K562 (cell line): Measurements from ENCODE around the gene ALDH18A1. TPM values are rescaled to one million over a fixed set of nuclear protein-coding genes. Genes with fewer than 3 reads are reported as not detected.

ENCODE experiments used
- CREB1 ChIP-seq, 2 experiments: sonication (generic) in 1 of 2; formaldehyde crosslinking in 1 of 2; IDR thresholded peaks; 2 replicates each; pipeline versions ENCODE4 v1.6.1 to v1.8.0; 2012 to 2022; ENCODE audit warnings: inconsistent platforms in 1 of 2, mild to moderate bottlenecking in 1 of 2, missing genetic modification reagents in 1 of 2, moderate library complexity in 1 of 2
- CXXC5 ChIP-seq: fragments of 250-450 bp; sonication (Bioruptor Pico); IDR thresholded peaks from 2 replicates; pipeline ENCODE4 v1.8.0; 2022; ENCODE audit warnings: inconsistent platforms, mild to moderate bottlenecking, moderate library complexity
- E2F4 ChIP-seq: sonication (generic); formaldehyde crosslinking; IDR thresholded peaks from 2 replicates; pipeline ENCODE4 v1.8.0; 2022; ENCODE audit warnings: mild to moderate bottlenecking, low read depth, missing genetic modification reagents
- GATAD2A ChIP-seq: fragments of 450-650 bp; IDR thresholded peaks from 2 replicates; pipeline ENCODE4 v1.6.1; 2017
- HDAC2 ChIP-seq: fragments of 450-650 bp; IDR thresholded peaks from 2 replicates; pipeline ENCODE4 v1.6.1; 2016; ENCODE audit warnings: mild to moderate bottlenecking
- HDAC6 ChIP-seq: IDR thresholded peaks from 2 replicates; pipeline ENCODE4 v1.6.1; 2012; ENCODE audit warnings: low read depth, mild to moderate bottlenecking, control low read depth, inconsistent platforms, low read length, moderate library complexity
- JUND ChIP-seq, 2 experiments: IDR thresholded peaks; 2 replicates in 1 of 2; 3 replicates in 1 of 2; pipeline ENCODE4 v1.6.1; 2011; ENCODE audit warnings: borderline replicate concordance in 2 of 2, low read depth in 2 of 2, low read length in 2 of 2, improper control_type of control experiment in 1 of 2, missing biosample characterization in 1 of 2, missing genetic modification characterization in 1 of 2, missing genetic modification reagents in 1 of 2
- KDM5B ChIP-seq: fragments of 200-600 bp; sonication (generic); IDR thresholded peaks from 2 replicates; pipeline ENCODE4 v1.6.1; 2012; ENCODE audit warnings: low read depth, mild to moderate bottlenecking, moderate library complexity, low read length, control low read depth, inconsistent platforms; ENCODE audit not compliant: insufficient replicate concordance
- NR2F6 ChIP-seq: fragments of 450-650 bp; formaldehyde crosslinking; IDR thresholded peaks from 2 replicates; pipeline ENCODE4 v1.4.0; 2020; ENCODE audit warnings: mild to moderate bottlenecking
- POLR3A ChIP-seq: IDR thresholded peaks from 2 replicates; pipeline ENCODE4 v1.6.1; 2011; ENCODE audit warnings: borderline replicate concordance, mild to moderate bottlenecking, moderate library complexity; ENCODE audit not compliant: insufficient read length, insufficient read depth; ENCODE audit errors: extremely low read depth
- SNAPC5 ChIP-seq: fragments of 250-450 bp; sonication (Bioruptor Pico); IDR thresholded peaks from 2 replicates; pipeline ENCODE4 v1.8.0; 2021; ENCODE audit warnings: moderate library complexity, mild to moderate bottlenecking, inconsistent platforms
- SP1 ChIP-seq: sonication (generic); formaldehyde crosslinking; IDR thresholded peaks from 2 replicates; pipeline ENCODE4 v1.8.1; 2022; ENCODE audit warnings: mild to moderate bottlenecking, missing genetic modification reagents
- TEAD2 ChIP-seq: fragments of 450-650 bp; IDR thresholded peaks from 2 replicates; pipeline ENCODE4 v1.6.1; 2016; ENCODE audit warnings: missing genetic modification characterization, control low read depth, missing compliant biosample characterization
- ZBTB43 ChIP-seq: sonication (generic); formaldehyde crosslinking; IDR thresholded peaks from 2 replicates; pipeline ENCODE4 v1.8.0; 2023; ENCODE audit warnings: mild to moderate bottlenecking, missing genetic modification reagents
- ZFP30 ChIP-seq: fragments of 250-450 bp; sonication (Bioruptor Pico); IDR thresholded peaks from 2 replicates; pipeline ENCODE4 v1.8.0; 2022; ENCODE audit warnings: moderate library complexity, mild to moderate bottlenecking, inconsistent platforms, borderline replicate concordance
- ZNF274 ChIP-seq: IDR thresholded peaks from 2 replicates; pipeline ENCODE4 v1.6.1; 2011; ENCODE audit warnings: low read depth, mild to moderate bottlenecking, low read length, moderate library complexity, borderline replicate concordance
- polyA plus RNA-seq, 8 experiments: library from polyadenylated mRNA; depleted of rRNA in 4 of 8; stranded (reverse) in 5 of 8; unstranded in 3 of 8; fragments of >200 nt; fragmentation: Nextera tagmentation in 2 of 8; fragmentation: Illumina TruSeq in 1 of 8; extraction: Ambion mirVana in 2 of 8; extraction: Trizol in 1 of 8; gene quantifications; 2 replicates each; pipeline versions ENCODE4 v1.2.1 to v1.2.3, GENCODE V29; 2011 to 2014; ENCODE audit warnings: inconsistent platforms in 1 of 8, missing spikeins in 1 of 8
- total RNA-seq, 7 experiments: library from RNA; depleted of rRNA in 6 of 7; stranded (reverse); fragments of >200 nt in 6 of 7; fragmentation: Illumina TruSeq in 2 of 7; extraction: Trizol in 2 of 7; gene quantifications; 2 replicates each; pipeline versions ENCODE4 v1.2.1 to v1.2.3, GENCODE V29; 2011 to 2021; ENCODE audit warnings: low replicate concordance in 1 of 7
- TF ChIP-seq, protein P1 (sequence below): fragments of 200-400 bp; formaldehyde crosslinking; IDR thresholded peaks from 2 replicates; pipeline ENCODE4 v1.6.1; 2017; ENCODE audit warnings: mild to moderate bottlenecking, low read depth, low read length, moderate library complexity
- TF ChIP-seq, protein P2 (sequence below): fragments of 150-350 bp; conservative IDR thresholded peaks from 2 replicates; pipeline ENCODE4 v1.6.1; 2014; ENCODE audit warnings: low read length

The ALDH18A1 gene
- total and polyA plus RNA-seq, 9 of the 15 experiments (the other 6 are each of a cell fraction or from before 2014, with no cell fraction given), result 12.0 to 83.3 (median 43.8) TPM

GRCh38 chr10:95656291-95657164, at the start of gene ALDH18A1 (continued):
- TF ChIP-seq, protein P1, sequence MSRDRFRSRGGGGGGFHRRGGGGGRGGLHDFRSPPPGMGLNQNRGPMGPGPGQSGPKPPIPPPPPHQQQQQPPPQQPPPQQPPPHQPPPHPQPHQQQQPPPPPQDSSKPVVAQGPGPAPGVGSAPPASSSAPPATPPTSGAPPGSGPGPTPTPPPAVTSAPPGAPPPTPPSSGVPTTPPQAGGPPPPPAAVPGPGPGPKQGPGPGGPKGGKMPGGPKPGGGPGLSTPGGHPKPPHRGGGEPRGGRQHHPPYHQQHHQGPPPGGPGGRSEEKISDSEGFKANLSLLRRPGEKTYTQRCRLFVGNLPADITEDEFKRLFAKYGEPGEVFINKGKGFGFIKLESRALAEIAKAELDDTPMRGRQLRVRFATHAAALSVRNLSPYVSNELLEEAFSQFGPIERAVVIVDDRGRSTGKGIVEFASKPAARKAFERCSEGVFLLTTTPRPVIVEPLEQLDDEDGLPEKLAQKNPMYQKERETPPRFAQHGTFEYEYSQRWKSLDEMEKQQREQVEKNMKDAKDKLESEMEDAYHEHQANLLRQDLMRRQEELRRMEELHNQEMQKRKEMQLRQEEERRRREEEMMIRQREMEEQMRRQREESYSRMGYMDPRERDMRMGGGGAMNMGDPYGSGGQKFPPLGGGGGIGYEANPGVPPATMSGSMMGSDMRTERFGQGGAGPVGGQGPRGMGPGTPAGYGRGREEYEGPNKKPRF, result peak; percentile 96
- TF ChIP-seq HDAC2 (no peak; the same call in 1 of the 2 replicates), ZNF274 (no peak), TEAD2 (tag) (no peak), ZBTB43 (CRISPR knock-in tag) (peak; percentile 22; the same call in 1 of the 2 replicates), NR2F6 (CRISPR knock-in tag) (no peak), JUND (IDR thresholded peaks at IDR 0.05; ENCODE audit: borderline replicate concordance, low read depth, low read length) (0 out of 2 replicates have a peak, but pooled peaks have one; percentile 1), JUND (tag; IDR thresholded peaks at IDR 0.05; ENCODE audit: borderline replicate concordance, low read depth, low read length) (no peak), E2F4 (CRISPR knock-in tag) (no peak), CXXC5 (CRISPR knock-in tag) (peak; percentile 67), CREB1 (IDR thresholded peaks at IDR 0.05) (peak; percentile 41; the same call in 1 of the 2 replicates), CREB1 (CRISPR knock-in tag; IDR thresholded peaks at IDR 0.05) (0 out of 2 replicates have a peak, but pooled peaks have one; percentile 63), SNAPC5 (CRISPR knock-in tag) (no peak), KDM5B (peak; percentile 36), SP1 (CRISPR knock-in tag) (peak; percentile 67), HDAC6 (no peak), GATAD2A (0 out of 2 replicates have a peak, but pooled peaks have one; percentile 28), POLR3A (no peak), ZFP30 (CRISPR knock-in tag) (no peak)
- TF ChIP-seq, protein P2, sequence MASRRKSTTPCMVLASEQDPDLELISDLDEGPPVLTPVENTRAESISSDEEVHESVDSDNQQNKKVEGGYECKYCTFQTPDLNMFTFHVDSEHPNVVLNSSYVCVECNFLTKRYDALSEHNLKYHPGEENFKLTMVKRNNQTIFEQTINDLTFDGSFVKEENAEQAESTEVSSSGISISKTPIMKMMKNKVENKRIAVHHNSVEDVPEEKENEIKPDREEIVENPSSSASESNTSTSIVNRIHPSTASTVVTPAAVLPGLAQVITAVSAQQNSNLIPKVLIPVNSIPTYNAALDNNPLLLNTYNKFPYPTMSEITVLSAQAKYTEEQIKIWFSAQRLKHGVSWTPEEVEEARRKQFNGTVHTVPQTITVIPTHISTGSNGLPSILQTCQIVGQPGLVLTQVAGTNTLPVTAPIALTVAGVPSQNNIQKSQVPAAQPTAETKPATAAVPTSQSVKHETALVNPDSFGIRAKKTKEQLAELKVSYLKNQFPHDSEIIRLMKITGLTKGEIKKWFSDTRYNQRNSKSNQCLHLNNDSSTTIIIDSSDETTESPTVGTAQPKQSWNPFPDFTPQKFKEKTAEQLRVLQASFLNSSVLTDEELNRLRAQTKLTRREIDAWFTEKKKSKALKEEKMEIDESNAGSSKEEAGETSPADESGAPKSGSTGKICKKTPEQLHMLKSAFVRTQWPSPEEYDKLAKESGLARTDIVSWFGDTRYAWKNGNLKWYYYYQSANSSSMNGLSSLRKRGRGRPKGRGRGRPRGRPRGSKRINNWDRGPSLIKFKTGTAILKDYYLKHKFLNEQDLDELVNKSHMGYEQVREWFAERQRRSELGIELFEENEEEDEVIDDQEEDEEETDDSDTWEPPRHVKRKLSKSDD, result no peak
